Measurements from ENCODE around the gene LARGE2. TPM values are rescaled to one million over a fixed set of nuclear protein-coding genes. Genes with fewer than 3 reads are reported as not detected.

LARGE2 gene
- total RNA-seq, 1 donor from 2014 or later = 2.9 TPM

DNA sequence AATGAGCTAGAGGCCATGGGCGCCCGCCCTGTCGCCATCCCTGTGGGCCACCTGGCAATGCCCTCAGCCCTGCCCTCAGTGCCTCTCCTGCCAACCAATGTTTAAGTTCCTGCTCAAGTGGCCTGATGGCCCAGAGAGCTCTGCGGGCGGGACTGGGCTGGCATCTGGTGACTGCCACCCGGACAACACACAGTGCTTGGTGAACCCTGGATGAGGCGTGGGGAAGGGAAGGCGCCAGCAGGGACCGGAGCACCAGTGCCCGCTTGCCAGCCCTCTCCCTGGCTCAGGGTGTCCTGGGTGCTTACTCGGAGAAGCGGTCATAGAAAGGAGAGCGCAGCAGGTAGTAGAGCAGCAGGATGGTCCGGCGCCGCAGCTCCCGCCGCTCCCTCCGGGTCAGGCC, 8.9 kb upstream of the LARGE2 start:
- peak; percentile 89 for DNase-seq (ENCODE audit: low spot score)
- peak; percentile 64 for ATAC-seq

DNA sequence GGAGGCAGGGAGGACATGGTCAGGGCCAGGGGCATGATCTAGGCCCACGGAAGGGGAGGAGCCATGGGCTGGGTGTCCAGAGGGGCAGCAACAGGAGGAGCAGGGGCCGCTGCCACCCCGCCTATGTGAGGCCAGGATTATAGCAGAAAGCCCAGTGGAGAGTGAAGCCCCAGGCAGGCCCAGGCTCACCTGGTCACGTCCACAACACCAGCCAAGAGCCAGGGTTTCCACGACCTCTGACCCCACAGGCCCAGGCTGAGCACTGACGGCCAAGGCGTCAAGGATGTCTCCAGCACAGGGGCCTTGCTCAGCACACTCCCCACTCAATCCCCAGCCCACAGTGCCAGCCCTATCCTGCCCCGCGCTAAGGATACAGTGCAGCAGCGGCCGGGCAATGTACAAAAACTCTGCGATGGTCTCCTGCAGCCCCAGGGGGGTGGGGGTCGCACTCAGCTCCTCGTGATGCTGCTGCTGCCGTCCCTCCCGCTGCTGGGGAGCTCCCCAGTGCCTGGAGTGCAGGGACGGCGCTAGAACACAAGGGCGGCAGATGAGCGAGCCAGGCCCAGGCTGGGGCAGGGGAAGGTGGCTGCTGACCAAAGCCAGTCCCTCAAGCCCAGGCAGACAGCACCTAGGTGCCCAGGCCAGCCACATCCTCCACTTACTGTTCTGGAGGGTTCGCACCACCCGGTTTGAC, 8.4 kb upstream of the LARGE2 start:
- ATAC-seq = peak; percentile 2
- DNase-seq (ENCODE audit: low spot score) = no peak

DNA sequence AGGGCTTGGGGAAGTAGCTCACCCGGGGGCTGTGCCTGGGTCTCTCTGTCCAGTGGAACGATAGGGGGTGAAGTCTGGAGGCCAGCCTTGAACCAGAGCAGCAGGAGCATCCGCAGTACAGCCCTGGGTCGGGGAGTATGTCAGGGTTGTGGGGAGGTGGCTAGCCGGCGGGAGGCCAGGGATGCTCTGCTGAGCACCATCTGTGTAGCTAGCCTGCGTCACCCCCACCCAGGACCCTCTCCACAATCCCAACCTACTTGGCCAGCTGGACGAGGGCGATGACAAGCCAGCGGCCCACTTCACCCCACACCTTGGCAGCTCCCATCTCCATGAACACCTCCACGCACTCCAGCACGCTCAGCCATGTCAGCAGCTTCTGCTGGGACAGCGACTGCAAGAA, 7.0 kb upstream of the LARGE2 start:
- DNase-seq (ENCODE audit: low spot score) (no peak), ATAC-seq (no peak)

DNA sequence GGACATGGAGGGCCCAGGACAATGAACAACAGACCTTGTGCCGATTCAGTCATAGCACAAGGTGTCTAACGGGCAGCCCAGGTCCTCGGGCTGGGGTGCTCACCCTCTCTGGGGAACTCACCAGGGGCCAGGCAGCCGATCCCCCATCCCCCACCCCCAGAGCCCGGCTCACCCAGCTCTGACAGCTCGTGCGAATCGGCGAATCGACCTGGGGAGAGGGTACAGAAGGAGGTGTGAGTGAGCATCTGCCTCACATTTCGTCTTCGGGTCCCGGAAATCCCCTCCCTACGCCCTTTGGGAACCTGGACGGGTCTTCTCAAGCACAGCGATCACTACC, 5.2 kb upstream of the LARGE2 start:
- no peak for DNase-seq (ENCODE audit: low spot score)
- no peak for ATAC-seq

DNA sequence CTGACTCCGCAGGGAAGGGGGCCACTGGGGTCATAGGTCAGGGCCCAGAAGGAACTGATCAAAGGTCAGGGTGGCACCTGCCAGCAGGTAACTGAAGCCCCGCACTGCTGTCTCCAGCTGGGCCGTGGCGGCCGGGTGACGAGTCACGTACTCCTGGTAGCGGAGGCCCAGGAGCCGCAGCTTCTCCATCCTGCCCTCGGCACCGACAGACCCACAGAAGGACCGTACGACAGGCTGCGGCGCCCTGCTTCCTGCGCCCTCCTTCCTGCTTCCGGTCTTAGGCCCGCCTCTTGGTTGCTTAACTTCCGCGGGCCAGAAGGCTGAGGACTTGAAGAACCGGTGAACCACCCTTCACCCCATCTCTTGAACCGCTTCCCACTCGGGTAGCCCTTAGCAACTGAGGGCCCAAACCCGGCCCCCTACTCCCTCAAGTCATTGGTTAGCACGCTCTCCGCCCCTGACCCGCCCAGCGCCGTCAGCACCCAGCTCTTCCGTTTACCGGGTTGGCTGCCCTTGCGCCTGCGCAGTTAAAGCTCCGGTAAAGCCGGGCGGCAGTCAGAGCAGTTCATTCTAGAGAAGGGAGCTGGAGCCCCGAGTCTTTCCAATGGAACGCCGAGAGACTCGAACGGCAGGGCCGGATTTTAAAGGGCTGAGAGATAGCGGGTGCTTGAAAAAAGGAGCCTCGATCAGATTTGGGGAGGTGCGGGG, 4.7 kb upstream of the LARGE2 start, which contains the start of gene PEX16:
TSS of gene PEX16 (minus strand) at position 255 of the 708 bp plus-strand sequence. CDS start at position 189, 66 bp downstream.
- DNase-seq (ENCODE audit: low spot score) (peak; percentile 99), ATAC-seq (peak; percentile 74)

DNA sequence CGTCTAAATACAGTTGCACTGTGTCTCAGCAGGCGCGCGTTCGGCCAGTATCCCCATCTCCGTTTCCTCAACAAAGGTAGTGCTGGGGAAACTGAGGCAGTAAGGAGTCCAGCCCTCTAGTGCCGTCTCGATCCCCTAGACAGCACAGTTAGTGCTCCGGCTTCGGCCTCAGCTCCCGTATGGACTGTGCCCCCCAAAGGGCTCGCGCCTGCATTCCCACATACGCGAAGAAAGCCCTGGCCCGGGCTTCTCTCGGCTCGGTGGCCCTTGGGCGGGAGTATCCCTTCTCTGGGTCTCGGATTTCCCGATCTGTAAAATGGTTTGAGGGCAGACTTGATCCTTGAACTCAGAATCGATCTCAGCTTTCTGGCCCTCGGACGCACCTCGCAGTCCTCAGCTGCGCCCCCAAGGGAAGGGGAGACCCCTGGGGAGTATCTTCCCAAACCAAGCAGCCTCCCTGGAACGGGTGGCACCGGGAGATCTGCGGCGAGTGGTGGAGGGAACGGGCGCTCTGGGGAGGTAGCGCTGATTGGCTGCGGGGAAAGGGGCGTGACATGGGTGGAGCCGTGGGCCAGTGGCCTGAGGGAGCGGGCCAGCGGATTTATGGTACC, 4.0 kb upstream of the LARGE2 start:
- ATAC-seq = peak; percentile 74
- DNase-seq (ENCODE audit: low spot score) = peak; percentile 90

DNA sequence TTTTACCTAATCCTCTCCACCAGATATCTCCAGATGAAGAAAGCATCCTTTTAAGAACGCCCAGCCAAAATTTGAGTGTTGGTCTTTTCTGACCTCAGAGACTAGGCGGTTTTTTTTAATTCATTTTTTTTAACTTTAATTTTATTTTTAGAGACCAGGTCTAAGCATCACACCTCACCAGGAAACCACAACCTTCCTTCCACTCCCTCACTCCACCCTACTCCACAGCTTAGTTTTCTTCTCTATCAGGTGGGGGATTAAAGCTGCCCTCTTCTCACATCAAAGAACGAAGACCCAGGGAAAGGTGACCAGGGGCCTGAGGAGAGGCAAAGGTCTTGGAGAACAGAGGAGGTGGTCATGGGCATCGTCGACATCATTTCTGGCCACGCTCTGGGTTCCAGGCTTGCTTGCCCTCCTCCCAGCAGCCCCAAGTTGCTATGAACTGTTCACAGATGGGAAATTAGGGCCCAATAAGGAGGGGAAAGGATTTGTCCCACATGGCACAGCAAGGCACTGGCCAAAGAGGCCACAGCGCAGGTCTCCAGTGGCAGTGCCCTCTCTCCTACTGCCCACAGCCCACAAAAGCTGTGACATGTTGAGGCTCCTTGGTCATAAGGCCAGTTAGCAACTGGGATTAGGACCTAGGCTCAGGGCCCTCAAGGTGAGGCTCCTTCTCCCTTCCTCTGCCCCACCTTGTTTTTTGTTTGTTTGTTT, 3.3 kb upstream of the LARGE2 start:
- DNase-seq (ENCODE audit: low spot score) (no peak), ATAC-seq (no peak)

DNA sequence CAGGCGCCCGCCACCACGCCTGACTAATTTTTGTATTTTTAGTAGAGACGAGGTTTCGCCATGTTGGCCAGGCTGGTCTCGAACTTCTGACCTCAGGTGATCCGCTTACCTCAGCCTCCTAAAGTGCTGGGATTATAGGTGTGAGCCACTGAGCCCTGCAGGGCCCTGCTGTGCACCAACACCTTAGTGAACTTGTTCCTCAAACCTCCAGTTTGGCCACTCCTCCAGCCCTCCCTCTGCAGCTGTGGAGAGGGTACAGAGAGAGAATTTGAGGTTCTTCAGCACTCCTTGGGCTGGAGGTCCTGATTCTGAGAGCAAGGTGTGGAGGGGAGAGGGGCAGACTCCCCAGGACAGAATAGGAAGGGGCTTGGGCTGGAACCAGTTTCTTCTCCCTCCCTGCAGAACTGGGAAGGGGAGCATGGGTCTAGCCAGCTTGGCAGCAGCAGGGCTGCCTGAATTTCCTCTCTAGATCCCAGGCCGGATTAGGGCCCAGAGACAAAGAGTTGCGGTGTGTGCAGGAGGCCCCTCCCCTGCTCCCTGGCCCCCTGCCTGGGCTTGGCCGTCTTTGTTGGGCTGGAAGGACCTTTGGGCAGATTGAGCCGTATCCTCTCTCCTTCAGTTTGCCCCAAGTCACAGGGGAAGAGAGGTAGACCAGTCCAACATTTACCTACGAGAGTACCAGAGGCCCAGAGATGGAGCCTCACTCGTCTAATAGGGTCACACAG, 2.5 kb upstream of the LARGE2 start:
- DNase-seq (ENCODE audit: low spot score) (no peak), ATAC-seq (no peak)

DNA sequence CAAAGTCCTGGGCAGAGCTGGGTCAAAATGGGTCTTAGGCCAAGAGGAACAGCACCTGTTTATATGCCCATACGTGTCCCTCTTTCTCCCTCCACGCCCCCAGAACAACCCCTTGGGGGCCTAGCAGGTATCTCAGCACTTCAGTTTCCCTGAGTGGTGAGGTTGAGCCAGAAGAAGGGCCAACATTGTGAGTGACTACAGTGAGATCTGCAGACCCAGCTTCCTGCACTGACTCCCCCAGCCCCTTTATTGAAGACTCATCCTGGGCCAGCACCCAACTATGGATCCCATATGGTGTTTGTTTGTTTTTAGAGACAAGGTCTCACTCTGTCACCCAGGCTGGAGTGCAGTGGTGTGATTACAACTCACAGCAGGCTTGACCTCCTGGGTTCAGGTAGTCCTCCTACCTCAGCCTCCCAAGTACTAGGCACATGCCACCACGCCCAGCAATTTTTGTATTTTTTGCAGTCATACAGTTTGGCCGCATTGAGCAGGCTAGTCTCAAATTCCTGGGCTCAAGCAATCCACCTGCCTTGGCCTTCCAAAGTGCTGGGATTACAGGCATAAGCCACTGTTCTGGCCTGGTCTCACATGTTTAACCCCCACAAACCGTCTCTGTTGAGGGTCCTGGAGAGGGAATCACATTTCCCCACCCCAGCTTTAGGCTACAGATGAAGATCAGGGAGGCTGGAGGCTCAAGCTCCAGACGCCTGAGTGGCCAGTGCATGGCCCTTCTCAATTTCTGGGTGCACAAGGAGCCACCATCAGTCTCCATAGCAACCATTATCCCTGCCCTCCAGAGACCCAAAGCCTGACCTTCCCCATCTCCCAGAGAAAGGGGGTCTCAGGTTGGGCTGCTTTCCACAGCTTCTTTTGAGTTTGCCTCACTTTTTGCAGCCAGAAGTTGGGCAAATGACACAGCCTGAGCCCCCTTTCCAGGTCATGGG, 1.7 kb upstream of the LARGE2 start:
- DNase-seq (ENCODE audit: low spot score) (no peak), ATAC-seq (no peak)

DNA sequence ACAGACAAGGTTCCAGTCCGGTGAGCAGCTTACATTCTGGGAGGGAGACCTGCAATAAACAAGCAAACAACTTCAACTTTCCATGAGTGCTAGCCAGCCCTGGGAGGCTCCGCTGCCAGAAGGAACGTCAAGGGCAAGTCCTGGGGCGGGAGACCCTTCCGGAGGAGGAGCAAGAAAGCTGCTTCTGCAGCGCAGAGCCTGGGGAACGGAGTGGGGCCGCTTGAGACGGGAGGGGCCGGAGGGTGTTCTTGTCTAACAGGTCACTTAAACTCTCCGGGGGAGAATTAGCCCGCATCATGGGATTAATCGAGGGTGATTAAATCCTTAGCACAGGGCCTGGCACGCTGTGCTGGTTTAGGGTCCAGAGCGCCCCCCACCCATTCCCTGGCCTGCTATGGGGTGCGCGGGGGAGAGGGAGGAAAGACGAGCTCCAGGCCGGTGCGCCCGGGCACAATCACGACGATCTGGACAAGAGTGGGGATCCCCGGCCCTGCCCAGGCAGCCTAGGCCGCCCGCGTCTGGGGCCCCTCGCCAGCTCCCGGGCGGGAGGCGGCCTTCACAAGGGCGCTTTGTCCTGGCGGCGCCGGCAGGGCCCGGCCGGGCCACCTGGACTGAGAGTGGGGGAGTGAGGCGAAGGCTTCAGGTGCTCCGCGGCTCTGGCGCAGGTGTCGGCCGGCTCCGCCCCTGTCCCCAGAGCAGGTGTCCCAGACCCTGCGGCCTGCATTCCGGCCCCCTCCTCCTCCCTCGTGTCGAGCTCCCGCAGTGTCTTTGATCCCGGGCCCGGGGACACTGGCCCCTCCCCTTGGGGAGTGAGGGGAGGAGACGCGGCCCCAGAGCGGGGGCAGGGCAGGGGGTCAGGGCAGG, 663 bp upstream of the LARGE2 start:
- peak; percentile 69 for DNase-seq (ENCODE audit: low spot score)
- peak; percentile 53 for ATAC-seq

DNA sequence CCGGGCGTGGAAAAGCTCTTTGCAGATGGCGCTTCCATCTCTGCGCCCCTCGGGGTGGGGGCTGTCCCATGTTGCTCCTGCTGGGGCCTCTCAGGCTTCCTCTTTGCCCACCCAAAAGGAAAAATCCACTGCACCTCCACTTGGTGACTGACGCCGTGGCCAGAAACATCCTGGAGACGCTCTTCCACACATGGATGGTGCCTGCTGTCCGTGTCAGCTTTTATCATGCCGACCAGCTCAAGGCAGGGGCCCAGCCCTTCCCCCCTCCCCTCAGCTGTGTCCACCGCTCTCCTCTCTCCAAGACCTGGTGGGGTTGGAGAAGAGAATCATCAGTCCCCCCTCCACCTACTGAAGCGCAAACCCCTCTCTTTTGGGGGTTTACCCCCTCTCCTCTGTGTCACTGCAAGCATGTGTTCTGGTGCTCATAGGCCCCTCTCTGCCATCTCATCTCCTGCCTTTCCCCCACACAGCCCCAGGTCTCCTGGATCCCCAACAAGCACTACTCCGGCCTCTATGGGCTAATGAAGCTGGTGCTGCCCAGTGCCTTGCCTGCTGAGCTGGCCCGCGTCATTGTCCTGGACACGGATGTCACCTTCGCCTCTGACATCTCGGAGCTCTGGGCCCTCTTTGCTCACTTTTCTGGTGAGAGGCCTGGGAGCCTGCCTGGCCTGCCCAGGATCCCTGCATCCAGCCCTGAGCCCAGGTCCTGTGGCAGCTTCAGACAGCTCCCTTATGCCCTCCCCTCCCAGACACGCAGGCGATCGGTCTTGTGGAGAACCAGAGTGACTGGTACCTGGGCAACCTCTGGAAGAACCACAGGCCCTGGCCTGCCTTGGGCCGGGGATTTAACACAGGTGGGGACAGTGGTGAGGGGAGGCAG, 1.8 kb downstream of the LARGE2 start:
- ATAC-seq = no peak
- no peak for DNase-seq (ENCODE audit: low spot score)

DNA sequence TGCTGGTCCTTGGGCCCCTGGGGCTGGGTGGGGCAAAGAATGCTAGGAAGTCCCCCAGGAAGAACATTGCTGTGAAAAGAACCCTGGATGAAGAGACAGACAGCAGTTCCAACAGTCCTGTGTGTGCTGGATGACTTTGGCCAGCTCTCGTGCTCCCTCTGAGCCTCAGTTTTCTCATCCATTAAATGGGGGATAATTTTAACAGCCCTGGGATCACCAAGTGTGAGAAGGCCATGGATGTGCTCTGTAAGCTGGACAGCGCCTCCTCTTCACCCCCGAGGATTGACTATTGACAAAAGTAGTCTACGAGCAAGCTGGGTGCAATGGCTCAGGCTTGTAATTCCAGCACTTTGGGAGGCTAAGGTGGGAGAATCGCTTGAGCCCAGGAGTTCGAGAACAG, 2.5 kb downstream of the LARGE2 start:
- DNase-seq (ENCODE audit: low spot score) (no peak), ATAC-seq (no peak)

DNA sequence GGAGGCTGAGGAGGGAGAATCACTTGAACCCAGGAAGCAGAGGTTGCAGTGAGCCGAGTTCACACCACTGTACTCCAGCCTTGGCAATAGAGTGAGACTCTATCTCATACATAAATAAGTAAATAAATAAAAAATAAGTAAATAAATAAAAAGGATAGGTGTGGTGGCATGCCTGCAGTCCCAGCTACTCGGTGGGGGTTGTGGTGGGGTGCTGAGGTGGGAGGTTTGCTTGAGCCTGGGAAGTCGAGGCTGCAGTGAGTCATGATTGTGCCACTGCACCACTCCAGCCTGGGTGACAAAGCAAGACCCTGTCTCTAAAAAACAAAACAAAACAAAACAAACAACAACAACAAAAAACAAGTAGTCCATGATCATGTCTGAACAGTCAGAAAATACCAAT, 3.1 kb downstream of the LARGE2 start:
- DNase-seq (ENCODE audit: low spot score) (no peak), ATAC-seq (no peak)

DNA sequence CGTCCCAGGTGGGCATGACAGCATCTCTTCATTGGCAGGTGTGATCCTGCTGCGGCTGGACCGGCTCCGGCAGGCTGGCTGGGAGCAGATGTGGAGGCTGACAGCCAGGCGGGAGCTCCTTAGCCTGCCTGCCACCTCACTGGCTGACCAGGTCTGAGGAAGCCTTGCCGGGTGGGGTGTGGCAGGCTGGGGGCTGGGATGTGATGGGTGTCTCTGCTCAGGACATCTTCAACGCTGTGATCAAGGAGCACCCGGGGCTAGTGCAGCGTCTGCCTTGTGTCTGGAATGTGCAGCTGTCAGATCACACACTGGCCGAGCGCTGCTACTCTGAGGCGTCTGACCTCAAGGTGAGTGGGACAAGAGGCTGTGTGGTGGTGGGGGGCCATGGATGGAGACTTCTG, 3.5 kb downstream of the LARGE2 start:
- DNase-seq (ENCODE audit: low spot score) (no peak), ATAC-seq (no peak)

DNA sequence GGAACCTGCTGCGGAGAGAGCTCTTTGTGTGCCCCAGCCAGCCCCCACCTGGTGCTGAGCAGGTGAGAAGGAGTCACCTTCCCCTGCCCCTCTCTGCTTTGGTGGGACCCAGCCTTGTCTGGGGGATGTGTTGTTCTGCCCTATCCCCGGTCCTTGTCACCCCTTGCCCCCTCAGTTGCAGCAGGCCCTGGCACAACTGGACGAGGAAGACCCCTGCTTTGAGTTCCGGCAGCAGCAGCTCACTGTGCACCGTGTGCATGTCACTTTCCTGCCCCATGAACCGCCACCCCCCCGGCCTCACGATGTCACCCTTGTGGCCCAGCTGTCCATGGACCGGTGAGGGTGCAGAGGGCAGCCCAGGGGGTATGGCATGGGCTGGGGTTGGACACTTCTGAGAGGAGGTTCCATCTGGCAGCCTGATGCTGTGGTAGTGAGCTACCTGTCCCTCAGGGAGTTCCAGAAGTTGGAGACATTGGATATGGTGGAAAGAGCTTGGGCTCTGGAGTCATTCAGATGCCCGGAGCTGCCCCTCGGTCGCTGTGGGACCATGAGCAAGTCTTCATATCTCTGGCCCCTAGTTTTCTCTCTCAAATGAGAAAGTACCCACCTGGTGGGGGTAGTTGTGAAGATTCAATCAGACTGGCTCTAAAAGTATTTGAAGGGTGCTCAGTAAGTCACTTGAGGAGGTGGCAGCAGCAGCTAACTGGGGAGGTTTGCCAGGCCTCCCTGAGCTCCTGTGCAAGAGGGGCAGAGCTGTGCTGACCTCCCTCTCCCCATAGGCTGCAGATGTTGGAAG, 4.3 kb downstream of the LARGE2 start:
- DNase-seq (ENCODE audit: low spot score) = no peak
- ATAC-seq = no peak

DNA sequence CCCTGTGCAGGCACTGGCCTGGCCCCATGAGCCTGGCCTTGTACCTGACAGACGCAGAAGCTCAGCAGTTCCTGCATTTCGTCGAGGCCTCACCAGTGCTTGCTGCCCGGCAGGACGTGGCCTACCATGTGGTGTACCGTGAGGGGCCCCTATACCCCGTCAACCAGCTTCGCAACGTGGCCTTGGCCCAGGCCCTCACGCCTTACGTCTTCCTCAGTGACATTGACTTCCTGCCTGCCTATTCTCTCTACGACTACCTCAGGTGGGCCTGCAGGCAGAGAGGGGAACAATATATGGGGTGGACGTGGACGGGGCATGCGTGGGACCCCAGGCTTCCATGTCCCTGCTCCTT, 4.9 kb downstream of the LARGE2 start:
- DNase-seq (ENCODE audit: low spot score) = no peak
- no peak for ATAC-seq
